ENCODE measurements around the gene ZAP70.

The ZAP70 gene

GRCh38 chr2:97765933-97766332 is 52.6 kb downstream of the ZAP70 start:
- TF ChIP-seq, protein P1, sequence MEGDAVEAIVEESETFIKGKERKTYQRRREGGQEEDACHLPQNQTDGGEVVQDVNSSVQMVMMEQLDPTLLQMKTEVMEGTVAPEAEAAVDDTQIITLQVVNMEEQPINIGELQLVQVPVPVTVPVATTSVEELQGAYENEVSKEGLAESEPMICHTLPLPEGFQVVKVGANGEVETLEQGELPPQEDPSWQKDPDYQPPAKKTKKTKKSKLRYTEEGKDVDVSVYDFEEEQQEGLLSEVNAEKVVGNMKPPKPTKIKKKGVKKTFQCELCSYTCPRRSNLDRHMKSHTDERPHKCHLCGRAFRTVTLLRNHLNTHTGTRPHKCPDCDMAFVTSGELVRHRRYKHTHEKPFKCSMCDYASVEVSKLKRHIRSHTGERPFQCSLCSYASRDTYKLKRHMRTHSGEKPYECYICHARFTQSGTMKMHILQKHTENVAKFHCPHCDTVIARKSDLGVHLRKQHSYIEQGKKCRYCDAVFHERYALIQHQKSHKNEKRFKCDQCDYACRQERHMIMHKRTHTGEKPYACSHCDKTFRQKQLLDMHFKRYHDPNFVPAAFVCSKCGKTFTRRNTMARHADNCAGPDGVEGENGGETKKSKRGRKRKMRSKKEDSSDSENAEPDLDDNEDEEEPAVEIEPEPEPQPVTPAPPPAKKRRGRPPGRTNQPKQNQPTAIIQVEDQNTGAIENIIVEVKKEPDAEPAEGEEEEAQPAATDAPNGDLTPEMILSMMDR (IDR thresholded peaks at IDR 0.05): no peak

DNA sequence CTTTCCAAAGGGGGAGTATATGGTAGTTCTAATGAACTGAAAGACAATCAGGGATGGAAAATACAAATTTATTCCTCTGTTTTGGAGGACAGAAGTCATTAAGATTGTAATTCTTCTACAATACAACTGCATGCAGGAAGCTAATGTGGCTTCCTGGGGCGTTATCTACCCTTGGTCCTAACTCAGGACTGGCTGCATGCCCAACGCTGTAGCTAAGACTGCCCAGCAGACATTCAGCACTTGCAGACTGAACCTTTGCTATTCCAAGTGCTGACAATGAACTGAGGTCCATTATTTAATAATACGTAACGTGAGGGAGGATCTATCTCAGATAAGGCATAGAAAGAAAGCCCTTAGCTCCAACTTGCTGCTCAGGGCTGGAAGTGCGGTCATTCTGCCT is 53.2 kb downstream of the ZAP70 start:
- TF ChIP-seq, protein P1 (IDR thresholded peaks at IDR 0.05): no peak

- TF ChIP-seq, protein P1 (IDR thresholded peaks at IDR 0.05): no peak
These were observed 55.9 kb downstream of the ZAP70 start for GRCh38 chr2:97769308-97769707.

DNA sequence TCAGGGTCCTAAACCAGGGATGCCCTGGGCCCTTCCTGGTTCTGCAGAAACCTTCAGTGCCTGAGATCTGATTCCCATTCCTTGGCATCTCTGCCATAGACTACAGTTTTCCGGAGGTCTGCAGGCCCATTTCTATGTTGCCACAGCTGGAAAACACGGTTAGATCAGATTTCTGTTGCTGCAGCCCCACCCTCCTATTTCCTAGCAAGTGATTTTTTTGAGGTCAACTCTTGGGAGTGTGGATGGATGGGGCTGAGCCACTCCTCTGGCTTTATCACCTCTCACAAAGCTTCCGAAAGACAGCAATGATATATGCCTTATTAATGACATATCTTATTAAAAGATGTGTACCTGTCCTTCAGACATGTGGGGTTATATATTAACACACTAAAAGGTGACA is 56.3 kb downstream of the ZAP70 start:
- TF ChIP-seq, protein P1 (IDR thresholded peaks at IDR 0.05): no peak

DNA sequence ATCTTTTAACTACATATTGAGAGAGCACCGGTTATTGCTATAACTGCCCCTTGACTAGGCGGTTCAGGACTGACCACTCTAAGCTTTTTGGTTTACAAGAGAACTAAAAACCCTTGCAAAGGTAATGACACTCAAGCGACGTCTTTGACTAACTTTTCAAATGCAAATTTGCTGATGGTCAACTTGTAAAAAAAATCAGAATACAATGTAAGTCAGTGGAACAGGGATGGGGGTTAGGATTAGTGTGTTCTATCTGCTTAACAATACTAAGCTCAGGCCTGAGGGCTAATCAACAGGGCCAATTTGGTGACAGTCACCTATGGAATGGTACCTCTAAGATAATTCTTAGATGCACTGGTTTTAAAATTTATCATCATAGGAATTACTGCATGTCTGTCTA is 57.1 kb downstream of the ZAP70 start:
- TF ChIP-seq, protein P1 (IDR thresholded peaks at IDR 0.05): no peak

GRCh38 chr2:97774425-97774824 is 61.0 kb downstream of the ZAP70 start:
- TF ChIP-seq, protein P1 (IDR thresholded peaks at IDR 0.05): peak; percentile 47

- TF ChIP-seq, protein P1 (IDR thresholded peaks at IDR 0.05): no peak
These were observed 61.7 kb downstream of the ZAP70 start for GRCh38 chr2:97775074-97775473.

DNA sequence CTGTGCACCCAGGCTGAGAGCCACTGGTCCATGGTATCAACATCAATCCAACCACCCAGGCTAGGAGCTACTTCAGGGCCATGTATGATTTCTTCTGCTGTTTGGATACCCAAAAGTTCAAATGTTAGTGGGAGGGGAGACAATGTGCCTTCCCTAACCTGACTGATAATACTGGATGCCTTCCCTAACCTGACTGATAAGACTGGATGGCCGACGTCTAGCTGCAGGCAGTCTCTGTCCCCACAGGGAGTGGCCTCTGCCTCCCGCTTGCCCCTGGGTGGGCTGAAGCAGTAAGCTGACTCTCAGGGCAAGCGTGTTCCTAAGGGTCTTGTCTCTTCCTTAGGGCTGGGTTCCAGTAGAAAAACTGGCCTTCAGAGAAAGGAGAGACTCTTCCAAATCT is 65.8 kb downstream of the ZAP70 start:
- TF ChIP-seq, protein P1 (IDR thresholded peaks at IDR 0.05): no peak
